ENCODE results near the gene KRT16.
"Not testable (repeated sequence)": the region's sequence is repeated elsewhere in the genome, so short reads cannot be mapped to it uniquely, and the experiment has no call there.

Gene KRT16

DNA sequence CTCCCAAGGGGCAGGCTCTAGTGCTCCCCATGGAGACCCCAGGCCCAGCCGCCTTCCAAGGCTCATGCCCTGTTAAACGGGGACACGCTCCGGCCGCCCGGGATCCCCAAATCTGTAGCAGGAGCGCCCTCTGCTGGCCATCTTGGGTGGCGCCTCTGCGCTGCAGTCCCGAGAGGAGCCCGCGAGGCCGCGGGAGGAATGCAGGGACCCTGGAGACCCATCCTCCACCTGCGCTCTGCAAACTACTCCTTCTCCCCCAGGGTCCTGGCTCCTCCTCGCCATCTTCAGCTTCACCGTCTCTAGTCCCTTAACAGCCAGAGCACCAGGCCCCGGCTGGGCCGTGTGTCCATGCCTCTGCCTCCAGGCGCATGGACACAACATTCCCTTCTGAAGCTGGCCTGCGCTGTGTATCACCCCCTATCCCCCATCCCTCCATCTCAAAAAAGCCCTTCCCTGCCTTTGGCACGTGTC lies 35.4 kb upstream of the KRT16 start:
- DNase-seq (ENCODE audit: low spot score), result peak; percentile 87

GRCh38 chr17:41647038-41647813 lies 34.7 kb upstream of the KRT16 start:
- DNase-seq (ENCODE audit: low spot score), result no peak

- no peak for DNase-seq (ENCODE audit: low spot score)
Observed at GRCh38 chr17:41642252-41643156, 29.9 kb upstream of the KRT16 start.

DNA sequence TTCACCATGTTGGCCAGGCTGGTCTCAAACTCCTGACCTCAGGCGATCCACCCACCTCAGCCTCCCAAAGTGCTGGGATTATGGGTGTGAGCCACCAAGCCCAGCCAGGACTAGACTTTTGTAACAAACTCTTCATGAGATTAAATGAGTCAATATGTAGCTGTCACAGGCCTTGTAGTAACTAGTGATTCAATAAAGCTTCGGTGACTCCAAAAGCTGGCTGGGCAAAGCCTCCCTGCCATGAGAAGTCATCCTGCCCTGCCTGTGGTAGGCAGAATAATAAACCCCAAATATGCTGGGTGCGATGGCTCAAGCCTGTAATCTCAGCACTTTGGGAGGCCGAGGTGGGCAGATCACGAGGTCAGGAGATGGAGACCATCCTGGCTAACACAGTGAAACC lies 28.0 kb upstream of the KRT16 start:
- not testable (repeated sequence) for DNase-seq (ENCODE audit: low spot score)

- no peak for DNase-seq (ENCODE audit: low spot score)
Observed at GRCh38 chr17:41639492-41640473, 27.2 kb upstream of the KRT16 start.

GRCh38 chr17:41638941-41639340 lies 26.4 kb upstream of the KRT16 start:
- DNase-seq (ENCODE audit: low spot score), result no peak

- DNase-seq (ENCODE audit: low spot score), result no peak
Observed at GRCh38 chr17:41638194-41638593, 25.6 kb upstream of the KRT16 start.

- no peak for DNase-seq (ENCODE audit: low spot score)
Observed at GRCh38 chr17:41636652-41637051, 24.1 kb upstream of the KRT16 start.

GRCh38 chr17:41635121-41636097 lies 22.8 kb upstream of the KRT16 start:
- DNase-seq (ENCODE audit: low spot score), result no peak

- no peak for DNase-seq (ENCODE audit: low spot score)
Observed at GRCh38 chr17:41634639-41635038, 22.1 kb upstream of the KRT16 start.

DNA sequence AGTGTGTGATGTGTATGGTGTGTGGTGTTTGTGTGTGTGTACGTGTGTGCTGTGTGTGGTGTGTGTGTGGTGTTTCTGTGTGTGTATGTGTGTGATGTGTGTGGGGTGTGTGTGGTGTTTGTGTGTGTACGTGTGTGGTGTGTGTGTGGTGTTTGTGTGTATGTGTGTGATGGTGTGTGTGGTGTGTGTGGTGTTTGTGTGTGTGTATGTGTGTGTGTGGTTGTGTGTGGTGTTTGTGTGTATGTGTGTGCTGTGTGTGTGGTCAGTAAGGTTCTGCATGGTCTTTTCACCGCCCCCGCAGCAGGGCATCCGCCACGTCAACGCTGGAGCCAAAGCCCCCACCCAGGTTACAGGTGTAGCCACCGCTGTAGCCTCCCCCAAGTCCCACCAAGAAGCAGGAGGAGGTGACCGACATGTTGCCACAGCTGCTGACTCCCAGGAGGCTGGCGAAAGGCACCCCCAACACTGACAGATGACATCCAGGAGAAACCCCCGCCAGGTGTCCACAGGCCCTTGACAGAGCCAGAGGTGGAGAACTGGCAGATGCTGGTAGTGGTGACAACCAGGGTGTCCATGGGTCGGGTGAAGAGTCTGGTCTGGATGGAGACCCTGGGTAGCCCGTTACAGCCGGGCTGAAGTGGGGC lies 21.1 kb upstream of the KRT16 start:
- no peak for DNase-seq (ENCODE audit: low spot score)

DNA sequence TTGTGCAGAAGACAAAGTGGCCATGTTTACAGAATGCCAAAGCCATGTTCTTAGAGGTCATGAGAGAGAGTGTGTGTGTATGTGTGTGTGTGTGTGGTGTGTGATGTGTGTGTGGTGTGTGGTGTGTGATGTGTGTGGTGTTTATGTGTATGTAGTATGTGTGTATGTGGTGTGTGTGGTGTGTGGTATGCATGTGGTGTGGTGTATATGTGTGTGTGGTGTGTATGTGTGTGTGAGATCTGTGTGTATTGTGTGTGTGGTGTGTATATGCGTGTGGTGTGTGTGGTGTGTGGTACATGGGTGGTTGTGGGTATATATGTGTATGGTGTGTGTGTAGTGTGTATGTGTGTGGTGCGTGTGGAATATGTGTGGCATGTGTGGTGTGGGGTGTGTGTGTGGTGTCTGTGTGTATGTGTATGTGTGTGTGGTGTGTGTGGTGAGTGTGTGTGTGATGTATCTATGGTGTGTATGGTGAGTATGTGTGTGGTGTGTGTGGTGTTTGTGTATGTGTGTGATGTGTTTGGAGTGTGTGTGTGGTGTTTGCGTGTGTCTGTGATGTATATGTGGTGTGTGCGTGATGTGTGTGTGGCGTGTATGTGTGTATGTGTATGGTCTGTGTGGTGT lies 20.0 kb upstream of the KRT16 start:
- DNase-seq (ENCODE audit: low spot score), result no peak

DNA sequence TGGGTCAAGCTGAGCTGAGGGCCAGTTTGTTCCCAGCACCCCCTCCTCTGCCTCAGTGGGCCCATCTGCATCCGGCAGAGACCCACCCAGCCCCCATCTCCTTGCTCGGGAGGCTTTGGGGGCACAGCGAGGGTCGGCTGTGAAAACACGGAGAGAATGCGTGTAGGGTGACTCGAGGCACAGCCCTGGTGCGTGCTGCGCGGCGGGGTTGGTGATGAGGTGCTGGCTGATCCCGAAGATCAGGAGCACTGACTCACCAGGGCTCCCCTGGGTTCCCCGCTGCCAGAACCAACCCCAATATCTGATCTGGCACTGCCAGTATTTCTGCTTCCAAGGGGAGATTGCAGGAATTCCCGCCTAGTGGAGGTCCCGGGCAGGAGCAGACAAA lies 19.3 kb upstream of the KRT16 start:
- DNase-seq (ENCODE audit: low spot score), result no peak

- no peak for DNase-seq (ENCODE audit: low spot score)
Observed at GRCh38 chr17:41631025-41631897, 18.7 kb upstream of the KRT16 start.

- no peak for DNase-seq (ENCODE audit: low spot score)
Observed at GRCh38 chr17:41629826-41630670, 17.5 kb upstream of the KRT16 start.

DNA sequence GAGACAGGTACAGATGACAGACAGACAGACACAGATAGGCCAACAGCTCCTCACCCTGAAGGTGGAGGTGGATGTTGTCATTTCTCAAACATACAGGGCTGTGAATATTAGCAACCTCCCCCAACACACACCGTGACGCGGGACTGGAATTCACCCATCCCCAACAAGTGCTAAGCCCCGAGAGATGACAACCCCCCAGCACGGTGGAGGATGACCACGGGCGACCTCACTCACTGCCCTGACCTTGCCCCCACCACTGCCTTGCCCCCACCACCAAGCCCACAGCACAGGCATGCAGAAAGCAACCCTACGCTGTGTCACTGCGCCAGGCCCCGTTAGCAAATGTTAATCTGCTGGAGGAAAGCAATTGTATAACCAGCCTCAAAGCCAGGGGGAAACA lies 16.7 kb upstream of the KRT16 start:
- no peak for DNase-seq (ENCODE audit: low spot score)

- DNase-seq (ENCODE audit: low spot score), result not testable (repeated sequence)
Observed at GRCh38 chr17:41628621-41629255, 16.2 kb upstream of the KRT16 start.
